GM13976 (cell line): ENCODE results near the gene DST.

ENCODE experiments used
- DNase-seq: peaks from one replicate; pipeline ENCODE4 v3.0.0; 2012; ENCODE audit warnings: low spot score
- CTCF ChIP-seq: IDR thresholded peaks from 2 replicates; pipeline ENCODE4 v1.5.1; 2012; ENCODE audit warnings: borderline replicate concordance, mild to moderate bottlenecking; ENCODE audit not compliant: insufficient read depth; ENCODE audit errors: extremely low read depth, missing control alignments, control extremely low read depth
- in situ Hi-C: fragments of 300-500 bp; cut with MboI; formaldehyde crosslinking; loops from one replicate; pipeline ENCODE4 v1.12.0; 2022; ENCODE audit warnings: low sequenced_read_pairs, mixed read lengths, inconsistent platforms; ENCODE audit not compliant: unreplicated experiment

The DST gene

DNA sequence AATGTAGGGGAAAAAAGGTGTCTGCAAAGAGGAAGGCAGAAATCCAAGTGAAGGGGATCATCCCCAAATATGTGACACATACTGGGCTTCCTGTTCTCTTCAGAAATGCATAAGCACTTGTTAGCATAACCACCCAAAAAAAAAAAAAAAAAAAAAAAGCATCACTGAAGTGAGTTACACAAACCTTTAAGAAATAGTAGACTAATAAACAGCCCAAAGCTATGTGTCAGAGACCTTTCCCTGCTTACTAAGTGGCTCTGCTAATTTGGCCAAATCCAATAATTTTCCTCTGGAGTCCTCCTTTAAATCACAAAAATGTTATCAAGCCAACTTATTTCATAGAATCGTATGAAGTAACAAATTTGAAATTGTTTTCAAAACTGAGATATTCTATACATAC is 7.5 kb upstream of the DST start:
- in situ Hi-C loops = no loop called here
- TF ChIP-seq CTCF = no peak
- DNase-seq = no peak

DNA sequence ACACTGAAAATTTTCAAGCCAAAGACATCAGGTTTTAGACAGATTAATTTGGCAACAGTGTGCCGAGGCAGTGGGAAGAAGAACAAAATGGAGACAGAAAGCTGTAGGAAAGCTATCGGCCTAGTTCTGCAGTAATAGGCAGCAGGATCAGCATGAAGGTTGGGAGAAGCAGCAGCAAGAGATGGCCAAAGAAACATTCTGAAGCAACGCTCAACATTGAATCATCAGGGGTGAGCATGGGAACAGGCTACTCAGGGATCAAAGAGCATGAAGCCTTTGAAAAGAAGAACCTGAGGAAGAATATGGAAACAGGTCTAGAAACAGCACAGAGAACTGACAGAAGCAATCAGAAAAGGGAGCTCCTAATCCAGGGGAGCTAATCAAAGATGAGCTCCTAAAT is 7.1 kb upstream of the DST start:
- no peak for DNase-seq
- in situ Hi-C loops = loop anchor here (25.0 kb wide), 2 partner anchors 213 to 663 kb away; partner anchors contain the start of gene PRIM2
- TF ChIP-seq CTCF = no peak

- in situ Hi-C loops = loop anchor here (25.0 kb wide), 2 partner anchors 213 to 663 kb away; partner anchors contain the start of gene PRIM2
- no peak for DNase-seq
- TF ChIP-seq CTCF = no peak
Measured at GRCh38 chr6:56649053-56649769, 6.5 kb upstream of the DST start.

DNA sequence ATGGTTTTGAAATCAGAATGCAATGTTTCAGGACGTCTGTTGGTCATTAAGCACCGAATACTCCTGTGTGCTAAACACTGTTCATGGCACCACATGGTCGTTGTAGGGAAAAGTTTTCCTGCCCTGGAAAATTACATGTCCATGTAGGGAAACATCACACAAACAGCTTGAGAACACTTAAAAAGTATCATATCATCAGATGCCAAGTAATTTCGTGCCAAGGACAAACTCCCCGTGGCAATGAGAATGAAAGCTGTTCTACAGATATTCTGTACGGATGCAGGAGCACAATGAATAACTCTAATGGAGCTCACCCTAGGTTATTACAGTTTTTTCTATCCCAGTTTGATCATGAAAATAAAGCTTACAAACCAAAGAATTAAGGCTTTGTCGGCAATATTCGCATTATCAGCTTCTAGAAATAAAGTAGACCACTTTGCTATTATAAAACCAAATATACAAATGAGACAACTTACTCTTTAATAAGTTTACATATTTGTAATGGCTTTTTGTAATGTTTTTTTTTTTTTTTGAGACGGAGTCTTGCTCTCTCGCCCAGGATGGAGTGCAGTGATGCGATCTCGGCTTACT is 4.6 kb upstream of the DST start:
- in situ Hi-C loops = loop anchor here (25.0 kb wide), 2 partner anchors 215 to 665 kb away; partner anchors contain the start of gene PRIM2
- DNase-seq = no peak
- no peak for TF ChIP-seq CTCF

GRCh38 chr6:56644366-56644765 is 1.7 kb upstream of the DST start:
- TF ChIP-seq CTCF = no peak
- in situ Hi-C loops = loop anchor here (25.0 kb wide), 2 partner anchors 218 to 668 kb away; partner anchors contain the start of gene PRIM2
- no peak for DNase-seq

DNA sequence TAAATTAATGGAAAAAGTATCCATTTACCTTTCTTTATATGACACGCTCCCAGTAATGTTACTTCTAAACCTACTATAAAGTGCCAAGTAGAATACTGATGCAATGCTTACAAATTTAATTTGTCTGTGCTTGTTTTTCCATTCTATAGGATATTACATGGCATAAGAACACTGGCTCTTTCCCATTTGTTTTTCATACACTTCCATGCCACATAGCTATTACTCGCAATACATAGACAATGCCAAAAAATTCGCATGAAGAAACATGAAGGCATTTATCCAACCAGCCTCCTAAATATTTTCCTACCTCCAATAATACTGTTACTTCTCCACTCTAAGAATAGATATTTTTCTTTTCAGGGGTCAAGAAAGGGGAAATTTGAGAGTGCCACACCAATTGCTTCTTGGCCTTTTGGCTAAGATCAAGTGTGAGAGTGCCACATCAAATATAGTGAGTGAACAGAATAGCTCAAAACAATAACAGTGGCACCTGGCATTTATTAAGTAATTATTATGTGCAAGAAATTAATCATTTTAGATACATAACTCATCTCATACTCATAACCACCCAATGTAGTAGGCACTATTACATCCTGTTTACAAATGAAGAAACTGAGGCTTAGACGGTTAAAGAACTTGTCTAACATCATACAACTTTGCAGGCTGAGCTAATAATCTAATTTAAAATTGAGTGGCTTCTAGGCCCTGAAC is 845 bp upstream of the DST start:
- no peak for DNase-seq
- no peak for TF ChIP-seq CTCF
- in situ Hi-C loops = loop anchor here (25.0 kb wide), 2 partner anchors 219 to 669 kb away; partner anchors contain the start of gene PRIM2
